Activated CD4-positive, alpha-beta T cell treated with anti-CD3 and anti-CD28 coated beads, Interleukin-2, amount 50 U/mL, for 16 hours (primary cell): ENCODE results near the gene ANP32D.
"Not testable (repeated sequence)": the region's sequence is repeated elsewhere in the genome, so short reads cannot be mapped to it uniquely, and the experiment has no call there.

Experiments used
- DNase-seq: peaks from one replicate; pipeline ENCODE4 v3.0.0-alpha.2; 2020

The ANP32D gene

DNA sequence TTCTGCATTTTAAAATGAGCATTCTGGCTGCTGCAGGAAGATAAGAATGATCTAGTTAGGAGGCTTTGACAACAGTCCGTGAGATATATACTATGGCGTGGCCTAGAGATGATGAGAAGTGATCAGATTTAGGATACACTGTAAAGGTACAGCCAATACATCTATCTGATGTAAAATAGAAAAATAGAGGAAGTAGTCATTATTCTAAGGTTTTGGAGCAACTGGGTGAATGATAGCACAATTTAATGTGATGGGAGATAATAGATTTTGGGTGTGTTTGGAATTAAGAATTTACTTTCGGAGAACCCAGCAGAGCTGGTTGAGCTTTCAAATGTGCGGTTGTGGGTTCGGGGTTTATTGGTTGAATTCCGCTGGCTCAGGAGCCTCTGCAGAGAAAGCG, at the start of gene ANP32D:
ANP32D (plus strand) TSS at position 301 of the 400 bp plus-strand sequence. CDS start 106 bp downstream, outside the sequence.
- DNase-seq: no peak

- no peak for DNase-seq
These were observed 49.2 kb upstream of the ANP32D start for GRCh38 chr12:48423171-48423570.

- no peak for DNase-seq
These were observed 47.7 kb upstream of the ANP32D start for GRCh38 chr12:48424644-48425043.

DNA sequence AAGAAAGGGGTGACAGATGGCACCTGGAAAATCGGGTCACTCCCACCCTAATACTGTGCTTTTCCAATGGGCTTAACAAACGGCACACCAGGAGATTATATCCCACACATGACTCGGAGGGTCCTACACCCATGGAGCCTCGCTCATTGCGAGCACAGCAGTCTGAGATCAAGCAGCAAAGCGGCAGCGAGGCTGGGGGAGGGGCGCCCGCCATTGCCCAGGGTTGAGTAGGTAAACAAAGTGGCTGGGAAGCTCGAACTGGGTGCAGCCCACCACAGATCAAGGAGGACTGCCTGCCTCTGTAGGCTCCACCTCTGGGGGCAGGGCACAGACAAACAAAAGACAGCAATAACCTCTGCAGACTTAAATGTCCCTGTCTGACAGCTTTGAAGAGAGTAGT, 38.3 kb upstream of the ANP32D start:
- not testable (repeated sequence) for DNase-seq

DNA sequence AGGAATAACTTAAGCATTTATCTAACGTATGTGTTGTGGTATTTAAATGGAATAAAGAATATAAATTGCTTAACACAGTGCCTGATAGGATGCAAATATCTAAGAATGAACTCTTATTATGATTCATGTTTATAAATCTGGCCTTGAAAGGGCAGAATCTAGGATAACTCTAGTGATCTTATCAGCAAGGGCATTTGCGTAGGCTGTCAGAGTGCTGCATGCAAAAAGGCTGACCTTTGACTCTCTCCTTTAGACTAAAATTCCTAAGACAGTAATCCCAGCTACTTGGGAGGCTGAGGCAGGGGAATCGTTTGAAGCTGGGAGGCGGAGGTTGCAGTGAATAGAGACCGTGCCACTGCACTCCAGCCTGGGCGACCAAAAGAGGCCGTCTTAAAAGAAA, 31.3 kb upstream of the ANP32D start:
- DNase-seq: no peak

- no peak for DNase-seq
These were observed 30.0 kb upstream of the ANP32D start for GRCh38 chr12:48442179-48442847.

DNA sequence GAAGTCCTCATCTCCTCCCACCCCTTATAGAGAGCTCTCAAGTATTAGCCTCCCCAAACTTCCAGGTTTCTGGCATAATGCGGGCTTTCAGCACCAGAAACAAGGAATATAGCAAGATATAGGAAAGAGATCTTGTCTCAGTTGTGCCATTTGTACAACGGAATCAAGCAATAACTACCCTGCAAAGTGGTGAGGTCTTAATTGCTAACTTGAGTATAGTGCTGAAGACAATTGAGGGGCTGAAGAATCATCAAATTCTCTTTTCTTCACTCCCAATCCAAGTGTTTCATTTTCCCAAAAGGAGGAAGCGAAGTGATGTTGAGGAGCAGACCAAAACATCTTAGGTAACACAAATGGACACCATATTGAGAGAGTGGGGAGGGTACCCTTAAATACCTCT, 26.8 kb upstream of the ANP32D start:
- no peak for DNase-seq

DNA sequence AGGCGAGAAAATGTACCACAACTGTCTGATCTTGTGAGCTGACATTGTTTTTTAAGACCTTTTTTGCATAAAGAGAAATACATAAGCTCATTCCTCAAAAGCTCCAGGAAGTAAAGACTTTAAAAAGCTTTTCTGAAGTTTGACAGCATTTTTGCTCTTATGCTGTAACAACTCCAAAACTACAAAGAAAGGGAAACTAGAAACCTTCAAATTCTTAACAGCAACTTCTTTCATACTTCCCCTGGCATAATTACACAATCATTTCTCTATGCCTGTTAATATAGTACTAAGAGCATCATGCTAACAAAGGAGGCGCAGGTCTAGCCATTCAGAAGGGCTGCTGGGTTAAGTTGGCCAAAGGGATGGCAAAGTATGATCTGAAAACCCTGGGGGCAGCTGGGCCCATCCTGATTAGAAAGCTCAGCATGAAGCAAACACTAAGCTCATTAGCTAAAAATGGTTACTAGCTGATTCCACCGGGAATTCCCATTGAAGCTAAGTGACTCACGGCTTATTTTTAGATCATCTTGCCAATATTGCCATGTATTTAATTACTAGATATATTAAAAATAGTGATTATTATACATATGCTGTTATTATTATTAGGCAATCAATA, 26.1 kb upstream of the ANP32D start:
- DNase-seq: no peak

DNA sequence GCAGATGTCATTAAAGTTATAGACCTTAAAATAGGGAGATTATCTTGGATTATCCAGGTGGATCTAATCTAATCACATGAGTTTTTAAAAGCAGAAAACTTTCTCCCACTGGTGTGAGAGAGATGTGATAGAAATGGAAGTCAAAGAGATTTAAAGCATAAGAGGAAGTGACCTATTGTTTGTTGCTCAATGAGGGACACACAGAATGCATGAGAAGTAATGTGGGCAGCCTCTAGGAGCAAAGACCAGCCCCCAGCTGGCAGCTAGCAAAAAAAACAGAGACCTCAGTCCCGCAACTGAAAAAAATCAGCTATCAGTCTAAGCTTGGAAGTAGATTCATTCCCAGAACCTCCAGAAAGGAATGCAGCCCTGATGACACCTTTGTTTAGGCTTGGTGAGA, 24.6 kb upstream of the ANP32D start:
- no peak for DNase-seq

- DNase-seq: no peak
These were observed 21.0 kb upstream of the ANP32D start for GRCh38 chr12:48451372-48451771.

DNA sequence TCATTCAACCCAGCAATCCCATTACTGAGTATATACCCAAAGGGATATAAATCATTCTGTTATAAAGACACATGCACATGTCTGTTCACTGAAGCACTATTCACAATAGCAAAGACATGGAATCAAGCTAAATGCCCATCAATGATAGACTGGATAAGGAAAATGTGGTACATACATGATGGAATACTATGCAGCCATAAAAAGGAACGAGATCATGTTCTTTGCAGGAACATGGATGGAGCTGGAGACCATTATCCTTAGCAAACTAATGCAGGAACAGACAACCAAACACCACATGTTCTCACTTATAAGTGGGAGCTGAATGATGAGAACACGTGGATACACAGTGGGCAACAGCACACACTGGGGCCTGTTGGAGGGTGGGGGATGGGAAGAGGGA, 19.4 kb upstream of the ANP32D start:
- DNase-seq: not testable (repeated sequence)

DNA sequence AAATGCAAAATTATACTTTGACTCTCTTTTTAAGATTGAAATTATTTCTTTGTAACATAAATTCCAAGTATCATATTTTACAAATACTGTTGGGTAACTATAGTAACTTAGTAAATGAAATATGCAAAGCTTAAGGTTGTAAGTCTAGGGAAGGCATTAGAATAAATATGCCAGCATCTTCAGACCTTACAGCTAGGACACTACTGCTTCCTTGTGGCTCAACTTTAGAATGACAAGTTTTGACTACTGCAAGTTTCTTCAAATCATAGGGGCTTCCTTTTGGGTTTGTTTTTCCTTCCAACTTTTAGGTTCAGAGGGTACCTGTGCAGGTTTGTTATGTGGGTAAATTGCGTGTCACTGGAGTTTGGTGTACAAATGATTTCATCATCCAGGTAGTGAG, 17.7 kb upstream of the ANP32D start:
- peak; percentile 3 for DNase-seq

DNA sequence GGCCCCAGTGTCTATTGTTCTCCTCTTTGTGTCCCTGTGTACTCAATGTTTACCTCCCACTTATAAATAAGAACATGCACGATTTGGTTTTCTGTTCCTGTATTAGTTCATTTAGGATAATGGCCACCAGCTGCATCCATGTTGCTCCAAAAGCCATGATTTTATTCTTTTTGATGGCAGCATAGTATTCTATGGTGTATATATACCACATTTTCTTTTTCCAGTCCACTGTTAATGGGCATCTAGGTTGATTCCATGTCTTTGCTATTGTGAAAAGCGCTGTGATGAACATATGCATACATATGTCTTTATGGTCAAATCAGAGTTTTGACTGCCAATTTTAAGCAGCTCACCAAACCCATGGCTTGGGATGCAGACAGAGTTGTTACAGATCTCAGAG, 17.2 kb upstream of the ANP32D start:
- DNase-seq: no peak

DNA sequence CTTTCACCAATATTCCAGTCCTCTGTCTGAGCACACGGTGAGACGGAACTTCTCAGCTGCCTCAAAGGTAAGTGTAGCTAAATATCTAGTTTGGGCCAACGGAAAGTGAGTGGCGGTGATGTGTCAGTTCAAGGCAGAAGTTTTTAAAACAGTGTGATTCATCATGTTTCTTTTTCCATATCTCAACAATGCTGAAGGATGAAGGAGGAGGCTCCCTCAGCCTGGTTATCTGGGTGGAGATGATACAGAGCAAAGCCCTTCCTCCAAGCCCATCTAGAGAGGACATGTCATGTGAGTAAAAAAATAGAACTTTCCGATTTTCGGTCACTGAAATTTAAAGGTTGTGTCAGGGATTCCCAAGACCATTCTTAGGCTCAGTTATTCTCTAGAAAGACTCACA, 13.1 kb upstream of the ANP32D start:
- DNase-seq: no peak

DNA sequence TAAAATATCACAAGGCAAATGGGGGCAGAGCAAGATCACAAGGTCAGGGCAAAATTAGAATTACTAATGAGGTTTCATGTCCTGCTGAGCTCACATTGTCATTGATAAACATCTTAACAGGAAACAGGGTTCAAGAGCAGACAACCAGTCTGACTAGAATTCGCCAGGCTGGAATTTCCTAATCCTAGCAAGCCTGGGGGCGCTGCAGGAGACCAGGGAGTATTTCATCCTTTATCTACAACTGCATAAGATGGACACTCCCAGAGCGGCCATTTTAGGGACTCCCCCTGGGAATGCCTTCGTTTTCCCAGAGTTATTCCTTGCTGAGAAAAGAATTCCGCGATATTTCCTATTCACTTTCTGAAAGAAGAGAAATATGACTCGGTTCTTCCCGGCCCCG, 3.3 kb upstream of the ANP32D start:
- DNase-seq: not testable (repeated sequence)

GRCh38 chr12:48473061-48473460, 702 bp downstream of the ANP32D start:
- no peak for DNase-seq

- not testable (repeated sequence) for DNase-seq
These were observed 2.1 kb downstream of the ANP32D start for GRCh38 chr12:48474497-48474896.

DNA sequence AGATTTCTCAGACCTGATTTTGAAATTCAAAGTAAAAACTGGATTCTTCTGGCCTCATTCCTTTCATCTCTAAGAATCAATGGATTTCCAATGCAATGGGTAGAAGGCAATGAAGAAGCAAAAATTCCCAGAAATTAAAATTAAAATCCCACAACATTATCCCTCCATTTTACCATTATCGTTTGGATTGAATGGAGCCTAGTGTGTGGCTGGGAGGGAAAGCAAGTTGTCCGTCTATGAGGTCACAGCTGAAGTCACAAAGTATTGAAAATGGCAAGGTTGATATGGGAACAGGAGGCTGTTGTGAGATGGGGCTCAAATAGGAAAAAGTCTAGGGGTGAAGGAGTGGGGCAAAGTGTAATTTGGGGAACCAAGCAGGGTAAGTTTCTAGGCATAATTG, 9.8 kb downstream of the ANP32D start, which contains the start of gene C12orf54:
C12orf54 (plus strand) TSS at position 301 of the 400 bp plus-strand sequence. CDS start 799 bp downstream, outside the sequence.
- DNase-seq: no peak

- no peak for DNase-seq
These were observed 10.6 kb downstream of the ANP32D start for GRCh38 chr12:48482930-48483329.

DNA sequence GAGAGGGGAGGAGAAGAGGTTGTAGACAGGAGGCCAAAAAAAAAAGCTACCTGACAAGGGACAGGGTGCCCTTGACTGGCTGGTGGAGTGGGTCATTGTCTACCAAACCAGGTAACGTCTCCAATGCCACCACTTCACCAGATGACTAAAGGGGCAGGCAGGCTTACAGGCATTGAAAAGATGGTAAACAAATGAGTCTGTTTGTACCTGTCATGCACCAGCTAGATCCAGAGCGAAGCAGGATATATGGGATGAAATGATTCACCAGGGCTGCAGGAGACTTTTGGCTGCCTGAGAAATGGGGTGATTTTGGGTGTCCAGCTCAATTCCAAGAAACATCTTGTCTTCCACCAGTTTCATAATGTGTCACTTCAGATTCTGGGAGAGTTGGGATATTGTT, 13.9 kb downstream of the ANP32D start:
- no peak for DNase-seq

DNA sequence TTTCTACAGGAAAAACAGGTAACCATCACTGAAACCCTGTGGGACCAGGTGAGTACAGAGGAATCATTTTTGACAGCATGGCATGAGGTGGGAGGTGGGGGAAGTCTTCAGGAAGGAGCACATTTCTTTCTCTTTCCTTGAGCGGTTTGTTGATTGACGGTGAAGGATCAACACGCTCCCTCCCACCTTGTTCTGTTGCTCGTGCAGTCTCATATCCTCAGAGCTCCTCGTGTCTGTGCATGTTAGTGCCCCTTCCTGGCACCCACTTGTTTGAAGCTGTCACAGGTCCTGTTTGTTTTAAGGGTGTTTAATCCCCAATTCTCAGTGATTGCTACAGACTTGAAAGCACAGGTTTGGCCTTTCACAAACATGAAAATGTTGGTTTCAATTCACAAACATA, 14.3 kb downstream of the ANP32D start:
- no peak for DNase-seq

- DNase-seq: peak; percentile 3
These were observed 16.7 kb downstream of the ANP32D start for GRCh38 chr12:48489012-48489411.

DNA sequence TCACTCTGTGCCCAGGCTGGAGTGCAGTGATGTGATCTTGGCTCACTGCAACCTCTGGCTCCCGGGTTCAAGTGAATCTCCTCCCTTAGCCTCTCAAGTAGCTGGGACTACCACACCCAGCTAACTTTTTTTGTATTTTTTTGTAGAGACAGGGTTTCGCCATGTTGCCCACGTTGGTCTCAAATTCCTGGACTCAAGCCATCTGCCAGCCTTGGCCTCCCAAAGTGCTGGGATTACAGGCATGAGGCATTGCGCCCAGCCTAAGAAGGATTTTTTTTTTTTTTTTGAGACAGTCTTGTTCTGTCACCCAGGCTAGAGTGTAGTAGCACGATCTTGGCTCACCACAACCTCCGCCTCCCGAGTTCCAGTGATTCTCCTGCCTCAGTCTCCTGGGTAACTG, 17.1 kb downstream of the ANP32D start:
- DNase-seq: not testable (repeated sequence)

DNA sequence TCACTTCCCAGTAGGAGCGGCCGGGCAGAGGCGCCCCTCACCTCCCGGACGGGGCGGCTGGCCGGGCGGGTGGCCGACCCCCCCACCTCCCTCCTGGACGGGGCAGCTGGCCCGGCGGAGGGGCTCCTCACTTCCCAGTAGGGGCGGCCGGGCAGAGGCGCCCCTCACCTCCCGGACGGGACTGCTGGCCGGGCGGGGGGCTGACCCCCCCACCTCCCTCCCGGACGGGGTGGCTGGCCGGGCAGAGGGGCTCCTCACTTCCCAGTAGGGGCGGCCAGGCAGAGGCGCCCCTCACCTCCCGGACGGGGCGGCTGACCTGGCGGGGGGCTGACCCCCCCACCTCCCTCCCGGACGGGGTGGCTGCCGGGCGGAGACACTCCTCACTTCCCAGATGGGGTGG, 27.9 kb downstream of the ANP32D start:
- DNase-seq: not testable (repeated sequence)

- not testable (repeated sequence) for DNase-seq
These were observed 34.5 kb downstream of the ANP32D start for GRCh38 chr12:48506836-48507235.
